C4-2B (cell line): ENCODE results near the gene UFM1.

Experiments used
- ZFX ChIP-seq: fragments of 450-650 bp; IDR thresholded peaks from 2 replicates; pipeline ENCODE4 v1.6.1; 2017
- TF ChIP-seq, protein P1 (sequence below): fragments of 450-650 bp; conservative IDR thresholded peaks from 2 replicates; pipeline ENCODE4 v1.5.1; 2017; ENCODE audit warnings: mild to moderate bottlenecking

DNA sequence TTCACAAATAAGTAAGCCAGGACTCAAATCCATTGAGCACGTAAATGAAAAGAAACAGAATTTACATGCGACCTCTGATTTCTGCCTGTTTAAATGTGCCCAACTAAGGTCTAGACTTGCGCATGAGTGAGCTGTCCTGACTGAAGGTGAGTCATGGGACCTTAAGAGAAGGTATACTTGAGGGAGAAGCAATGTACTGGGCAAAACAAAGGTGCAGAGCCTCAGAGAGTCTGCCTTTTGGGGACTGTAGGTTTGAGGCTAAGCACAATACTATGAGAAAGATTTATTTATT, 45.8 kb downstream of the UFM1 start:
- TF ChIP-seq, protein P1, sequence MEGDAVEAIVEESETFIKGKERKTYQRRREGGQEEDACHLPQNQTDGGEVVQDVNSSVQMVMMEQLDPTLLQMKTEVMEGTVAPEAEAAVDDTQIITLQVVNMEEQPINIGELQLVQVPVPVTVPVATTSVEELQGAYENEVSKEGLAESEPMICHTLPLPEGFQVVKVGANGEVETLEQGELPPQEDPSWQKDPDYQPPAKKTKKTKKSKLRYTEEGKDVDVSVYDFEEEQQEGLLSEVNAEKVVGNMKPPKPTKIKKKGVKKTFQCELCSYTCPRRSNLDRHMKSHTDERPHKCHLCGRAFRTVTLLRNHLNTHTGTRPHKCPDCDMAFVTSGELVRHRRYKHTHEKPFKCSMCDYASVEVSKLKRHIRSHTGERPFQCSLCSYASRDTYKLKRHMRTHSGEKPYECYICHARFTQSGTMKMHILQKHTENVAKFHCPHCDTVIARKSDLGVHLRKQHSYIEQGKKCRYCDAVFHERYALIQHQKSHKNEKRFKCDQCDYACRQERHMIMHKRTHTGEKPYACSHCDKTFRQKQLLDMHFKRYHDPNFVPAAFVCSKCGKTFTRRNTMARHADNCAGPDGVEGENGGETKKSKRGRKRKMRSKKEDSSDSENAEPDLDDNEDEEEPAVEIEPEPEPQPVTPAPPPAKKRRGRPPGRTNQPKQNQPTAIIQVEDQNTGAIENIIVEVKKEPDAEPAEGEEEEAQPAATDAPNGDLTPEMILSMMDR, result no peak
- no peak for TF ChIP-seq ZFX
